GM23338 (cell line): ENCODE results near the gene COL4A6. TPM values are rescaled to one million over a fixed set of nuclear protein-coding genes. Genes with fewer than 3 reads are reported as not detected.

ENCODE experiments used
- ATAC-seq: fragments of 200-7000 bp; cut with Tn5 transposase; 3 replicates; pipeline ENCODE4 v1.9.1; 2020
- DNase-seq: peaks from one replicate; pipeline ENCODE4 v3.0.0-alpha.2; 2015; ENCODE audit warnings: low spot score
- H2AFZ ChIP-seq: fragments of 200-600 bp; sonication (generic); 2 replicates; pipeline ENCODE4 v1.8.0; 2016; ENCODE audit warnings: antibody characterized with exemption, mild to moderate bottlenecking, moderate library complexity
- H3F3A ChIP-seq: fragments of 200-600 bp; sonication (generic); replicated peaks from 2 replicates; pipeline ENCODE4 v1.8.0; 2017; ENCODE audit warnings: antibody characterized with exemption, mixed run types, low read depth
- H3K27ac ChIP-seq: fragments of 200-600 bp; sonication (generic); 2 replicates; pipeline ENCODE4 v1.6.1; 2016; ENCODE audit warnings: low read depth
- H3K27me3 ChIP-seq: fragments of 200-600 bp; sonication (generic); 2 replicates; pipeline ENCODE4 v1.8.0; 2016; ENCODE audit warnings: mild to moderate bottlenecking, mixed run types, moderate library complexity; ENCODE audit not compliant: insufficient read depth
- H3K36me3 ChIP-seq: fragments of 200-600 bp; sonication (generic); 2 replicates; pipeline ENCODE4 v1.8.0; 2016; ENCODE audit warnings: mild to moderate bottlenecking; ENCODE audit not compliant: insufficient read depth
- H3K4me1 ChIP-seq: fragments of 200-600 bp; sonication (generic); 2 replicates; pipeline ENCODE4 v1.8.0; 2016; ENCODE audit warnings: mild to moderate bottlenecking, moderate library complexity; ENCODE audit not compliant: insufficient read depth
- H3K4me2 ChIP-seq: fragments of 200-600 bp; sonication (generic); 2 replicates; pipeline ENCODE4 v1.7.1; 2017; ENCODE audit warnings: mixed run types
- H3K4me3 ChIP-seq: fragments of 200-600 bp; sonication (generic); 2 replicates; pipeline ENCODE4 v1.6.1; 2016; ENCODE audit warnings: mixed run types
- H3K79me2 ChIP-seq: fragments of 200-600 bp; sonication (generic); replicated peaks from 2 replicates; pipeline ENCODE4 v1.8.0; 2017; ENCODE audit warnings: mild to moderate bottlenecking; ENCODE audit not compliant: insufficient read depth
- H3K9me2 ChIP-seq: fragments of 200-600 bp; sonication (generic); 2 replicates; pipeline ENCODE4 v1.8.0; 2017; ENCODE audit not compliant: insufficient read depth
- H4K20me1 ChIP-seq: fragments of 200-600 bp; sonication (generic); replicated peaks from 2 replicates; pipeline ENCODE4 v1.8.0; 2017; ENCODE audit warnings: mild to moderate bottlenecking; ENCODE audit not compliant: insufficient read depth
- H3K27ac Mint-ChIP-seq: 2 replicates; pipeline ENCODE4 v1.8.0; 2020; ENCODE audit warnings: inconsistent platforms, mild to moderate bottlenecking, moderate library complexity, mixed read lengths
- H3K27me3 Mint-ChIP-seq: 3 replicates; pipeline ENCODE4 v1.8.0; 2022; ENCODE audit warnings: low read depth, mild to moderate bottlenecking, moderate library complexity, mixed read lengths, inconsistent platforms; ENCODE audit not compliant: insufficient read depth, poor library complexity
- H3K36me3 Mint-ChIP-seq: 3 replicates; pipeline ENCODE4 v1.8.0; 2021; ENCODE audit warnings: low read depth, mild to moderate bottlenecking, inconsistent platforms, moderate library complexity, mixed read lengths
- H3K4me1 Mint-ChIP-seq: 3 replicates; pipeline ENCODE4 v1.8.0; 2020; ENCODE audit warnings: mild to moderate bottlenecking, inconsistent platforms, mixed read lengths
- H3K4me3 Mint-ChIP-seq: 3 replicates; pipeline ENCODE4 v1.8.0; 2021; ENCODE audit warnings: moderate library complexity, mild to moderate bottlenecking, inconsistent platforms, mixed read lengths
- H3K9me3 Mint-ChIP-seq: 3 replicates; pipeline ENCODE4 v1.8.0; 2020; ENCODE audit warnings: moderate library complexity, mild to moderate bottlenecking, inconsistent platforms, mixed read lengths
- CREB1 ChIP-seq: fragments of 250-450 bp; sonication (Bioruptor Pico); IDR thresholded peaks from 2 replicates; pipeline ENCODE4 v1.5.0; 2020; ENCODE audit warnings: low read depth, mild to moderate bottlenecking, moderate library complexity
- CTCF ChIP-seq, 2 experiments: fragments of 200-600 bp in 1 of 2; sonication (generic) in 1 of 2; conservative IDR thresholded peaks; 2 replicates each; pipeline versions ENCODE4 v1.5.1 to v1.6.1; 2016 to 2017; ENCODE audit warnings: antibody characterized with exemption in 2 of 2, low read depth in 2 of 2, mild to moderate bottlenecking in 2 of 2, moderate library complexity in 1 of 2
- ETS1 ChIP-seq: IDR thresholded peaks from 2 replicates; pipeline ENCODE4 v1.6.1; 2016; ENCODE audit warnings: antibody characterized with exemption
- EZH2 ChIP-seq: fragments of 200-600 bp; sonication (generic); IDR thresholded peaks from one replicate; pipeline ENCODE4 v1.8.0; 2017; ENCODE audit warnings: antibody characterized with exemption, mild to moderate bottlenecking, low read depth; ENCODE audit not compliant: unreplicated experiment
- EZH2phosphoT487 ChIP-seq: fragments of 200-600 bp; sonication (generic); IDR thresholded peaks from one replicate; pipeline ENCODE4 v1.8.1; 2018; ENCODE audit warnings: antibody characterized with exemption; ENCODE audit not compliant: unreplicated experiment
- JUNB ChIP-seq: IDR thresholded peaks from one replicate; pipeline ENCODE4 v1.6.1; 2016; ENCODE audit warnings: antibody characterized with exemption; ENCODE audit not compliant: unreplicated experiment
- NANOG ChIP-seq: IDR thresholded peaks from 2 replicates; pipeline ENCODE4 v1.6.1; 2016; ENCODE audit warnings: antibody characterized with exemption, borderline replicate concordance
- POLR2AphosphoS5 ChIP-seq: IDR thresholded peaks from 2 replicates; pipeline ENCODE4 v1.6.1; 2016; ENCODE audit warnings: antibody characterized with exemption, low read depth
- REST ChIP-seq: IDR thresholded peaks from one replicate; pipeline ENCODE4 v1.6.1; 2018; ENCODE audit warnings: antibody characterized with exemption; ENCODE audit not compliant: unreplicated experiment
- STAT1 ChIP-seq: IDR thresholded peaks from one replicate; pipeline ENCODE4 v1.6.1; 2016; ENCODE audit warnings: antibody characterized with exemption; ENCODE audit not compliant: unreplicated experiment
- ZNF114 ChIP-seq: fragments of 250-450 bp; sonication (Bioruptor Pico); IDR thresholded peaks from 2 replicates; pipeline ENCODE4 v1.5.0; 2020; ENCODE audit warnings: mild to moderate bottlenecking, moderate library complexity
- ZNF331 ChIP-seq: fragments of 250-450 bp; sonication (Bioruptor Pico); IDR thresholded peaks from 2 replicates; pipeline ENCODE4 v1.5.0; 2020; ENCODE audit warnings: low read depth, mild to moderate bottlenecking, moderate library complexity
- ZNF462 ChIP-seq: fragments of 250-450 bp; sonication (Bioruptor Pico); IDR thresholded peaks from 2 replicates; pipeline ENCODE4 v1.5.0; 2020; ENCODE audit warnings: mild to moderate bottlenecking, moderate library complexity
- polyA plus RNA-seq: library from polyadenylated mRNA; unstranded; fragments of >200 nt; fragmentation: Nextera tagmentation; extraction: Ambion mirVana; gene quantifications from 2 replicates; pipeline ENCODE4 v1.2.1, GENCODE V29; 2016
- total RNA-seq: library from RNA; depleted of rRNA; stranded (reverse); fragments of >200 nt; shearing (Covaris generic); gene quantifications from 2 replicates; pipeline ENCODE4 v1.2.3, GENCODE V29; 2014

COL4A6 gene
- total and polyA plus RNA-seq, 2 experiments from 2014 or later: 4.1 to 15.2 TPM

- Mint-ChIP-seq H3K27ac (no peak overlapping the region), H3K9me3 (no peaks in the 10 kb centered on the region), H3K36me3 (0 out of 3 replicates have a peak, but pooled peaks cover 2% of the 10 kb centered on the region), H3K27me3 (no peaks in the 10 kb centered on the region), H3K4me3 (no peak overlapping the region), H3K4me1 (no peaks in the 10 kb centered on the region)
- TF ChIP-seq STAT1 (no peak), CTCF (conservative IDR thresholded peaks at IDR 0.05; ENCODE audit: low read depth in 2 of 2) (no peak), CREB1 (no peak), ETS1 (no peak), JUNB (no peak), ZNF114 (CRISPR knock-in tag) (no peak), EZH2phosphoT487 (no peak), REST (no peak), NANOG (no peak), ZNF462 (no peak), POLR2AphosphoS5 (no peak), EZH2 (no peak), ZNF331 (no peak)
- no peaks in the 10 kb centered on the region for H3K27me3 ChIP-seq
- H3K9me2 ChIP-seq: no peaks in the 10 kb centered on the region
- H3K36me3 ChIP-seq: no peaks in the 10 kb centered on the region
- no peaks in the 10 kb centered on the region for H4K20me1 ChIP-seq
- no peaks in the 10 kb centered on the region for H3F3A ChIP-seq
- no peak overlapping the region for H3K4me3 ChIP-seq
- DNase-seq: no peak
- no peak overlapping the region for H3K4me2 ChIP-seq
- no peak overlapping the region for H2AFZ ChIP-seq
- H3K79me2 ChIP-seq: peaks cover 9% of the 10 kb centered on the region
- H3K27ac ChIP-seq: no peak overlapping the region
- peaks cover 5% of the 10 kb centered on the region; the same call in 1 of the 2 replicates for H3K4me1 ChIP-seq
- ATAC-seq: no peak
Measured at GRCh38 chrX:108453841-108454240, 15.6 kb upstream of the COL4A6 start.
